Type B pancreatic cell (in vitro differentiated cells): ENCODE data around the gene DMD. TPM values are rescaled to one million over a fixed set of nuclear protein-coding genes. Genes with fewer than 3 reads are reported as not detected.
A peak's percentile ranks its signal among the peaks of the same experiment; 100 is the strongest.

Experiments
- DNase-seq: peaks from one replicate; pipeline ENCODE4 v3.0.0; 2021; ENCODE audit warnings: mixed read lengths; ENCODE audit not compliant: unreplicated experiment; ENCODE audit errors: extremely low spot score
- H3K27ac Mint-ChIP-seq: 2 replicates; pipeline ENCODE4 v1.8.0; 2021; ENCODE audit warnings: mild to moderate bottlenecking, mixed read lengths
- H3K27me3 Mint-ChIP-seq: 2 replicates; pipeline ENCODE4 v1.8.0; 2021; ENCODE audit warnings: mixed read lengths
- H3K36me3 Mint-ChIP-seq: 2 replicates; pipeline ENCODE4 v1.8.0; 2021; ENCODE audit warnings: mixed read lengths
- H3K4me1 Mint-ChIP-seq: one replicate; pipeline ENCODE4 v1.8.0; 2021; ENCODE audit warnings: mixed read lengths; ENCODE audit not compliant: unreplicated experiment
- H3K4me3 Mint-ChIP-seq: 2 replicates; pipeline ENCODE4 v1.8.0; 2021; ENCODE audit warnings: mild to moderate bottlenecking, mixed read lengths
- H3K9me3 Mint-ChIP-seq: 2 replicates; pipeline ENCODE4 v1.8.0; 2021; ENCODE audit warnings: mixed read lengths
- total RNA-seq: library from RNA; stranded (reverse); gene quantifications from 2 replicates; pipeline ENCODE4 v1.2.1, GENCODE V29; 2021; ENCODE audit warnings: low replicate concordance
- TF ChIP-seq, protein P1 (sequence below): fragments of 200-600 bp; sonication (generic); conservative IDR thresholded peaks from 2 replicates; pipeline ENCODE4 v1.5.0; 2021; ENCODE audit warnings: antibody characterized with exemption, mild to moderate bottlenecking

Gene DMD
- total RNA-seq, 1 donor from 2014 or later = 57.1 TPM

GRCh38 chrX:31819455-31819854 lies 1391.9 kb downstream of the DMD start:
- Mint-ChIP-seq H3K4me3 (no peak overlapping the region), H3K36me3 (peaks cover 4% of the 10 kb centered on the region), H3K27me3 (no peaks in the 10 kb centered on the region), H3K27ac (no peak overlapping the region), H3K4me1 (no peaks in the 10 kb centered on the region), H3K9me3 (peaks cover 9% of the 10 kb centered on the region)
- TF ChIP-seq, protein P1, sequence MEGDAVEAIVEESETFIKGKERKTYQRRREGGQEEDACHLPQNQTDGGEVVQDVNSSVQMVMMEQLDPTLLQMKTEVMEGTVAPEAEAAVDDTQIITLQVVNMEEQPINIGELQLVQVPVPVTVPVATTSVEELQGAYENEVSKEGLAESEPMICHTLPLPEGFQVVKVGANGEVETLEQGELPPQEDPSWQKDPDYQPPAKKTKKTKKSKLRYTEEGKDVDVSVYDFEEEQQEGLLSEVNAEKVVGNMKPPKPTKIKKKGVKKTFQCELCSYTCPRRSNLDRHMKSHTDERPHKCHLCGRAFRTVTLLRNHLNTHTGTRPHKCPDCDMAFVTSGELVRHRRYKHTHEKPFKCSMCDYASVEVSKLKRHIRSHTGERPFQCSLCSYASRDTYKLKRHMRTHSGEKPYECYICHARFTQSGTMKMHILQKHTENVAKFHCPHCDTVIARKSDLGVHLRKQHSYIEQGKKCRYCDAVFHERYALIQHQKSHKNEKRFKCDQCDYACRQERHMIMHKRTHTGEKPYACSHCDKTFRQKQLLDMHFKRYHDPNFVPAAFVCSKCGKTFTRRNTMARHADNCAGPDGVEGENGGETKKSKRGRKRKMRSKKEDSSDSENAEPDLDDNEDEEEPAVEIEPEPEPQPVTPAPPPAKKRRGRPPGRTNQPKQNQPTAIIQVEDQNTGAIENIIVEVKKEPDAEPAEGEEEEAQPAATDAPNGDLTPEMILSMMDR = no peak
- DNase-seq = no peak

- Mint-ChIP-seq H3K4me3 (no peak overlapping the region), H3K4me1 (peaks cover 14% of the 10 kb centered on the region), H3K9me3 (peaks cover 7% of the 10 kb centered on the region), H3K36me3 (no peaks in the 10 kb centered on the region), H3K27ac (no peak overlapping the region), H3K27me3 (no peaks in the 10 kb centered on the region)
- TF ChIP-seq, protein P1 = no peak
- DNase-seq = no peak
These were observed 1400.2 kb downstream of the DMD start for GRCh38 chrX:31811106-31811505.

GRCh38 chrX:31808357-31808756 lies 1403.0 kb downstream of the DMD start:
- no peak for DNase-seq
- TF ChIP-seq, protein P1 = no peak
- Mint-ChIP-seq H3K4me1 (peaks cover 14% of the 10 kb centered on the region), H3K27me3 (no peaks in the 10 kb centered on the region), H3K9me3 (peaks cover 10% of the 10 kb centered on the region), H3K4me3 (peak overlapping the region; percentile 1), H3K36me3 (no peaks in the 10 kb centered on the region), H3K27ac (peak overlapping the region; percentile 6)

DNA sequence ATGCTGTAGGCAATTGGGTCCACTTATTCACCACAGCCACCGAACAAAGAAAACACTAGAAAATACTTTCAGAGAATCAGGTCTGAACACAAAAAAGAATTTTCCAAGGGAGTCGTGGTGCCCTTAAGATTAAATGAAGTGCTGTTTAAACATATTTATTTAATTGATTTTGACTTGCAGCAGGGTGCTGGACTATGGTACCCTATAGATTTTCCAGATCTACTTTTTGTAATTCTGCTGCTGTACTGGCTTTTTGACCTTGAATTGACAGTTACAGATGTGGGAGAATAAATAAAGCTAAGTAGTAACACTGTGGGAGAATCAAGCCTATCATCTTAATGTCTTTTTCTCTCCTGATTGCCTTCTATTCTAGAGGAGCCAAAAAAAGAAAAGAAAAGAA lies 1404.2 kb downstream of the DMD start:
- H3K9me3 Mint-ChIP-seq = peaks cover 9% of the 10 kb centered on the region
- peaks cover 14% of the 10 kb centered on the region for H3K4me1 Mint-ChIP-seq
- no peaks in the 10 kb centered on the region for H3K27me3 Mint-ChIP-seq
- no peak overlapping the region for H3K4me3 Mint-ChIP-seq
- DNase-seq = no peak
- H3K36me3 Mint-ChIP-seq = no peaks in the 10 kb centered on the region
- no peak overlapping the region for H3K27ac Mint-ChIP-seq
- TF ChIP-seq, protein P1 = no peak

DNA sequence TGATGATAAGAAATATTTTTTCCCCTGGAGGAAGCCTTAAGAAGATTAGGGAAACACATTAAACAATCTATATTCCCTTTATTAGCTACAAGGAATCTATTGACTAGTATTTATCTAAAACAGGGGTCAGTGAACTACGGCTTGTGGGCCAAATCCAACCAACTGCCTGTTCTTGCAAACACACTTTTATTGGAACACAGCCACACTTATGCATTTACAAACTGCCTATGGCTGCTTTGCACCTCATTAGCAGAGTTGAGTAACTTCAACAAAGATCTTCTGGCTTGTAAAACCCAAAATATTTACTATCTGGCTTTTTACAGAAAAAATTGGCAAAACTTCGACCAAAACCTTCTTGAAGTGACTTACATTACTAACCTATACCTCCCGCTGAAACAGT lies 1405.6 kb downstream of the DMD start:
- Mint-ChIP-seq H3K36me3 (no peaks in the 10 kb centered on the region), H3K4me1 (peaks cover 14% of the 10 kb centered on the region), H3K27ac (no peak overlapping the region), H3K4me3 (no peak overlapping the region), H3K9me3 (peaks cover 12% of the 10 kb centered on the region), H3K27me3 (no peaks in the 10 kb centered on the region)
- TF ChIP-seq, protein P1 = no peak
- no peak for DNase-seq

GRCh38 chrX:31800219-31800618 lies 1411.1 kb downstream of the DMD start:
- H3K4me1 Mint-ChIP-seq = no peaks in the 10 kb centered on the region
- no peaks in the 10 kb centered on the region for H3K36me3 Mint-ChIP-seq
- TF ChIP-seq, protein P1 = no peak
- DNase-seq = no peak
- no peak overlapping the region for H3K27ac Mint-ChIP-seq
- peaks cover 14% of the 10 kb centered on the region for H3K9me3 Mint-ChIP-seq
- H3K27me3 Mint-ChIP-seq = no peaks in the 10 kb centered on the region
- no peak overlapping the region for H3K4me3 Mint-ChIP-seq
